Adrenal gland (tissue), 5 donors: ENCODE data around the gene CR2.
"Not testable (repeated sequence)": the region's sequence is repeated elsewhere in the genome, so short reads cannot be mapped to it uniquely, and the experiment has no call there.

Source experiments
- CTCF ChIP-seq, 6 experiments: fragments of 450-650 bp in 4 of 6; fragments of 200-600 bp in 2 of 6; sonication (generic) in 1 of 6; IDR thresholded peaks; 1 replicate in 5 of 6; 2 replicates in 1 of 6; pipeline versions ENCODE4 v1.5.1 to v1.8.0; 2016 to 2021; ENCODE audit warnings: antibody characterized with exemption in 6 of 6, mild to moderate bottlenecking in 2 of 6, moderate library complexity in 1 of 6
- POLR2A ChIP-seq, 2 donors: fragments of 450-650 bp; IDR thresholded peaks; one replicate each; pipeline ENCODE4 v1.6.1; 2017; ENCODE audit warnings: antibody characterized with exemption in 2 of 2, mild to moderate bottlenecking in 2 of 2, moderate library complexity in 1 of 2
- donor health status: DM: no; HTN: no; CAD: no.

DNA sequence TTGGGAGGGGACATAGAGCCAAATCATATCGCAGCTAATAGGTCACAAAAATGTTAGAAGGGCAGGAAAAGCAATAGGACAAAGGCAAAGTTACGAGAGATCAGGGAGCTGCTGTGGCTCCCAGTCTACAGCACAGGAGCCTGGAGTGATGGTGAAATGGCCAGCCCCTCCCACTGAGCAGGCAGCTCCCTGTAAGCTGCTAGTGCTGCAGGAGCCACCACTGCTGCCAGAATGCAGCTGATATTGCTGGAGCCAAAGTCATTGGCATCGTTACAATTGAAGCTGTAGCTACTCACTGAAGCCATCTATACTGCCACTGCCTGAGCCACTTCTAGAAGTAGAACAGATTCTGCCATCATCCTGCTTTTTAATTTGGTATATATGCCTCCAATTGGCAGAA, 71.1 kb downstream of the CR2 start:
- not testable (repeated sequence) for TF ChIP-seq CTCF, POLR2A (IDR thresholded peaks at IDR 0.05)
